Hepatic stellate cell (primary cell): Measurements from ENCODE around the gene BOLA1.
"Not testable (repeated sequence)": the region's sequence is repeated elsewhere in the genome, so short reads cannot be mapped to it uniquely, and the experiment has no call there.

Source experiments
- DNase-seq: peaks from one replicate; pipeline ENCODE4 v3.0.0; 2011; ENCODE audit warnings: low spot score

Gene BOLA1

DNA sequence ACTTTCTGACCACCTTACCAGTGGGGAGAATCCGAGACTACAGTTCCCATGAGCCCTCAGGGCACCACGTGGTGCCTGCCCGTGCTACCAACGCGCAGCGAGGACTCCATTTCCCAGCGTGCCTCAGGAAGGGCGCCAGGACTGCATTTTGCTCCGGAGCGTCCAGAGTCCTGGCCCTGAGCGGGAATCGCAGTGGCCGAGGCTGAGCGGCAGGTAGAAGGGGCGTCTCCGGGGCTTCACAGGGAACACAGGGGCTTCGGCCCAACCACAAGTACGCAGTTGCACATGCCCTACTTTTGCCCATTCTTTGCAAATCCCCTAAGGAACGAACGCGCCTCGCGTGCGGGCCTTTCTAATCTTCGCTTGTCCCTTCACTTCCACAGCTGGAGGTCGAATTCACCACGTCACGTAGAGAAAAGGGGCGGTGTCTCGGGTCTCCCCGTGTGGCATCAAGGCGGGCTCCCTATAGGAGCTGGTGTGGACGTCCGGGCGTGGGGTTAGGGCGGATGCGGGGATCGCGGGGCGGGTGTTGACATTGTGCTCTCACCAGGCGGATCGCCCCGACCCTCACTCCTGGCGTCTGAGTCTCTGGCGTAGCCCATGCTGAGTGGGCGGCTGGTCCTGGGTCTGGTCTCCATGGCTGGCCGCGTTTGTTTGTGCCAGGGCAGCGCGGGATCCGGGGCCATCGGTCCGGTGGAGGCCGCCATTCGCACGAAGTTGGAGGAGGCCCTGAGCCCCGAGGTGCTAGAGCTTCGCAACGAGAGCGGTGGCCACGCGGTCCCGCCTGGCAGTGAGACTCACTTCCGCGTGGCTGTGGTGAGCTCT is at the start of gene BOLA1:
BOLA1 (plus strand) TSS at position 109 of the 825 bp plus-strand sequence; CDS start at position 601, 492 bp downstream.
- DNase-seq: peak; percentile 94

DNA sequence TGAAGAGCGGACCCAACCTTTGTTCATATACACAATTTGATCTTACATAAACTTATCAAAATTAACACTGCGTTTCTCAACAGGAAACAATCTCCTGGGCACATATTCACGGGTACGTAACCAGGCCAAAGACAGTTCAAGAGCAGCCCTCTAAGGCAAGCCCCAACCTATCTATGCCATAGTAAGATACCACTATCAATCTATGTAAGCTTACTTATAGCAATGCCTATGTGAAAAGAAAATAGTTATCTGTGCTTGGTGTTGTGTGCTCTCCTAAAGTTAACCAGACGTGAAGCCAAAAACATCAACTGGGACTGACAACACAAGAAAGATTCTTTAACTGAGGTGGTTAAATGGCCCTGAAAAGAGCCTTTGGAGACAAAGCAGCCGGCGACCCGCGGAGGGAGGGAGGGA is 49.4 kb upstream of the BOLA1 start:
- DNase-seq: no peak

GRCh38 chr1:149850732-149851345 is 48.5 kb upstream of the BOLA1 start:
- DNase-seq: not testable (repeated sequence)

GRCh38 chr1:149851585-149852213 is 47.7 kb upstream of the BOLA1 start:
- DNase-seq: not testable (repeated sequence)

DNA sequence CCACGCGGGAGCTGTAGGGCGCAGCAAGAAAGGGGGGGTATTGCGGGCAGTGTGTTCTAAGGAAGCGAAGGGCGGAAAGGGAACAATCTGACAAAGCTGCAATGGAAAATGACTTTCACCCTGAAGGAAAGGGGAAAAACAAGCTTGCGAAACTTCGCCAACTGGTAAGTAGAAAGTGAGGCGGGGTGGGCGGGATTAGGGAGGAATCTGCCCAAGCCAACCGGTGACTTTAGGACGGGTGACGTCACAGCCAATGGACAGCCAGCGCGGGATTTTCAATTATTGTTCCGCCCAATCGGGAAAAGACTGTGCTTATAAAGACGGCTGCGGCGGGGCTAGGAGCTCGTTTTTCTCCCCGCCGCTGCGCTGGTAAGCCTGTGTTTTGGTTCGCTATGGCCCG is 47.1 kb upstream of the BOLA1 start:
- not testable (repeated sequence) for DNase-seq

DNA sequence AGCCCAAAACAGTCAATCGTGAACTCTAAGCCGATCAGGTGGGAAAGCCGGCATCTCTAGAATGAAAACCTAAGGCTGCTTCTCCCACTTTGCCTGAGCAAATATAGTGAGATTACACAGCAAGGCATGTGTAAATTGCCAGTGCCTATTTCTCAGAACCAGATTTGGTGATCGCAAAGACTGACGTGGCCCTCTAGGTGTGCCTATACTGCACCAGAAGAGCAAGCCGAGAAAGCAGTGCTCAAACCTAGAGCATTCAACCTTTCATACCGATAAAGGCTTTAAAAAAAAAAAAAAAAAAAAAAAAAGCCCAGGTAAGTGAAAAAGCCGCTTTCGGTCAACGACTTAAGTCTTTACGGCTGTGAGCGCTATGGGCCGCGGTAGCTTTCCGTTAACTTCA is 39.1 kb upstream of the BOLA1 start:
- not testable (repeated sequence) for DNase-seq

DNA sequence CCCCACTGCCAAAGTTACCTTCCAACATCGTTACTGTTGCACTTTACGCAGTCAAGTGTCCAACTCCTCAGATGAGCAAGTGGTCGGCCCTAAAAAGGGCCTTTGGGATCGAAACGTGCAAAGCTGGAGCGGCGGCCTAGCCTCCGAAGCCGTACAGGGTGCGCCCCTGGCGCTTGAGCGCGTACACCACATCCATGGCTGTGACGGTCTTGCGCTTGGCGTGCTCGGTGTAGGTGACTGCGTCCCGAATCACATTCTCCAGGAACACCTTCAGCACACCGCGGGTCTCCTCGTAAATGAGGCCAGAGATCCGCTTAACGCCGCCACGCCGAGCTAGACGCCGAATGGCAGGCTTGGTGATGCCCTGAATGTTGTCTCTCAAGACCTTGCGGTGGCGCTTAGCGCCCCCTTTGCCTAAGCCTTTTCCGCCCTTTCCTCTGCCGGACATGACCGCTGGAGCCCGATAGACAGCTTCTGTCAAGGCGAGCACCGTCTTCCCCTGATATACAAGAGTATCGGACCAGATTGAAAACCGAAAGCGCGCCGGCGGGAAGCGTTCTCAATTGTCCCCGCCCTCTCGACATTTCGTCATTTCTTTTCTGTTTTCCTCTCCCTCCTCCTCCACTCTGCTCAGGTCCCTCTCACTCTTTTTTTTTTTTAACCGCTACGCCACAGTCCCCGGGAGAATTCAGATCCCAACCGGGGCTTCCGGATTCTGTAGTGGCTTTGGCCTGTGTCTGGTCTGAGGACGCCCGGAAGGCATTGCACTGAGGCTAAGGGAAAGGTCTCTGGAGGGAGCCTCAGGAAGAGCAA is 38.5 kb upstream of the BOLA1 start:
- DNase-seq: not testable (repeated sequence)

DNA sequence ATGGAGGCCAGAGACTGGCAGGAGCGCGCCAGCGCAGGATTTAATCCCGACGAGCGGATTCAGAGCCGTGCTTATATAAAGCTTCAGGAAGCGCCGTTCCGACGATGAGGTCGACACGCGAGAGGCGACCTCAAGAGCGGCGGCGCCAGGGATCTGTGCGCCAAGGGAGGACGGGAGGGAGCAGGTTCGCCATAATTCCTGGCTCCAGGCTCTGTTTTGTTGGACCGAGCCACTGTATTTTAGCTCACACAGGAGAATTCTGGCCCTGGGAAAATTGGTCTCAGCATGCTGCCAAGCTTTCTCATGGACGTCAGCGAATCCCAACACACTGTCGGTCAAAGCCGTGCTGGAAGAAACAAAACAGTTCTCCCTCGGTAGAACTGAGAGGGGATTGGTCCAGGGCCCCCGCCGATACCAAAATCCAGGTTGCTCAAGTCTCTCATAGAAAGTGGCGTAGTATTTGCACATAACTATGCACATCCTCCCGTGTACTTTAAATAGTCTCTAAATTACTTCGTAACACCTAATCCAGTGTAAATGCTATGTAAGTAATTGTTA is 37.8 kb upstream of the BOLA1 start:
- not testable (repeated sequence) for DNase-seq

DNA sequence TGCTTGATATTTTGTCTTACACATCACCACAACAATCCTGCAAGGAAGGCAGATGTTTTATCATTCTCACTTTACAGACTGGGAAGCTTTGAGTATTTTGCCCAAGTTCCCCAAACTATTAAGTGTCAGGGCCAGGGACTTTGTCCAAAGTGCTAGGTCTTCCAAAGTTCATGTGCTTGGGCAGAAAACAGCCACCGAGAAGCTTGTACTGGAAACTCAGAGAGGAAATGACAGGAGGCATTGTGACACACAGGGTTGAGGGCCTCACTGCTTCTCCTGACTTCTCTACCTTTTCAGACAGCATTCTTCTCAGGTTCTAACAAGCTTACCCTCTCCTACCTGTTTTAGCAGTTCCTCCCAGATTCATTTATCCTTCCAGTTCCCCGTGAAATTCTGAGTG is 32.5 kb upstream of the BOLA1 start:
- not testable (repeated sequence) for DNase-seq

- not testable (repeated sequence) for DNase-seq
Observed at GRCh38 chr1:149873060-149873459, 26.3 kb upstream of the BOLA1 start.

DNA sequence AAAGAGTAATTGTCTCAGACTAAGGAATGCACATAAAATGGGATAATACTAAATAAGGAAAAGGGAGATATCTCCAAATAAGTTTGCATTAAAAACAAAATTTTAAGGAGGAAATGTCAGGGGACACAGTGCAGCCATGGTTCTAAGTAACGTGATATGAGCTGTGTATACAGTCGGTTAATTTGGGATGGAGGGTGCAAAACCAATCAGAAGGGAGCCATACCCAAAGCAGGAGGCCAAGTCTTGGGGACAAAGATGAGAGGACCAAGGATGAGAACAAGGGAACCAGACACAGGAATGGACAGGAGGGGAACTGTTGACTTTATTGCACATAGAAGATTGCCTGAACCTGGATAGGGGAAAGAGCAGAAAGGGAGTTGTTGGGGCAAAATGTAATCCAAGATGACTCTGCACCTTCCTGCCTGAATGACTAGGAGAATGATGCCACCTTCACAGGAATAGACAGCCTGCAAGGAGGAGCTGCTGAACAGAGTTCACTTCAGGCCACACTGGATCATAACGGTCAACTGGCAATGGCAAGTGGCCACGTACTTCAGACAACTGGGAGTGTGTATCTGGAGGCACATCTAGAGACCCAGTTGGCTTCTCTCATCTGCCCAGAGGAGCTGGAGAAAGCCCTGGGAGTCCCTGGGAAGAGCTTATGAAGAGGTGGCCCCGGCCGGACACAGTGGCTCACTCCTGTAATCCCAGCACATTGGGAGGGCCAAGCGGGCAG is 22.0 kb upstream of the BOLA1 start:
- no peak for DNase-seq

DNA sequence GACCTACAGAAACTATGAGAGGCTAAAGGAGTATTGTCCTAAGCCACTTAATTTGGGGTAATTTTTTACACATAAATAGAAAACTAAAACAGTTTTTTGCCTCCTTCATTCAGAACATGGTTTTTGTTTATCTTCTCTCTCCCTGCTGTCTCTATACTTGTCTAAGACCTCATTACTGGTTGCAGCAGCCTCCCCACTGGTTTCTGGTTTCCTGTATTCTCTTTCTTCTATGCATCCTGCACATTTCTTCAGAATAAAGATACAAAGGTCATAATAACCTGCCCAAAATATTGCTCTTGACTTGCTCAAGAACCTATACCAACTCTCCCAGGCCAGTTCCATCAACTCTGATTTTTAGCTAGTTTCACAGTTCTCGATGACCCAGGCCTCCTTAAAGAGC is 19.8 kb upstream of the BOLA1 start:
- no peak for DNase-seq

- DNase-seq: no peak
Observed at GRCh38 chr1:149881876-149882275, 17.5 kb upstream of the BOLA1 start.

DNA sequence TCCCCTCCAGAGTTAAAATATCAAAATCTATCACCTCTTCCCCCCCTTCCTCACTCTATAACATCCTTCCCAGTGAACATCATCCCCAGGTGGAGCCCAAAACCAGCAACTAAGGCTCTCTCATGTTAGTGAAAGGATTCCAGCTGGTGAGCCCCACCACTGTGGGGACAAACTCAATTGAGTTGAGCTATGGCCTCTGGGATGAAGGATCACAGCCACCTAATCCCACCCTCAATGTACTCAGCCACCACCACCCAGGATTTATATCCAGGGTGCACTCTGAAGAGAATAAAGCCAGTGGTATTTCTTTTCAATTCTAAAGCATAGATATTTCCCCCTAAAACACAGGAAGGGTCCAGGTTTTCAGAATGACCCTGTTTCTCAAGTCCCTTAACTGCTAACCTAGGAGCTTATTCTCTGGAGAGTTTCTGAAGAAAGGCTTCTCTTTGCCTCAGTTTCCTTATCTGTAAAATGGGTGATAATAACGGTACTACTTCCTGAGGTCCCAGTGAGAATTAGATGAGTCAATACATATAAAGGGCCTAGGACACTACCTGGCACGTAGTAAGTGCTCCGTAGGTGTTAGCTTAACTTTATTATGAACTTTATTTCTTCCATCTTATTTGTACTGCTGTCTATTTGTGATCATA is 15.6 kb upstream of the BOLA1 start:
- no peak for DNase-seq

DNA sequence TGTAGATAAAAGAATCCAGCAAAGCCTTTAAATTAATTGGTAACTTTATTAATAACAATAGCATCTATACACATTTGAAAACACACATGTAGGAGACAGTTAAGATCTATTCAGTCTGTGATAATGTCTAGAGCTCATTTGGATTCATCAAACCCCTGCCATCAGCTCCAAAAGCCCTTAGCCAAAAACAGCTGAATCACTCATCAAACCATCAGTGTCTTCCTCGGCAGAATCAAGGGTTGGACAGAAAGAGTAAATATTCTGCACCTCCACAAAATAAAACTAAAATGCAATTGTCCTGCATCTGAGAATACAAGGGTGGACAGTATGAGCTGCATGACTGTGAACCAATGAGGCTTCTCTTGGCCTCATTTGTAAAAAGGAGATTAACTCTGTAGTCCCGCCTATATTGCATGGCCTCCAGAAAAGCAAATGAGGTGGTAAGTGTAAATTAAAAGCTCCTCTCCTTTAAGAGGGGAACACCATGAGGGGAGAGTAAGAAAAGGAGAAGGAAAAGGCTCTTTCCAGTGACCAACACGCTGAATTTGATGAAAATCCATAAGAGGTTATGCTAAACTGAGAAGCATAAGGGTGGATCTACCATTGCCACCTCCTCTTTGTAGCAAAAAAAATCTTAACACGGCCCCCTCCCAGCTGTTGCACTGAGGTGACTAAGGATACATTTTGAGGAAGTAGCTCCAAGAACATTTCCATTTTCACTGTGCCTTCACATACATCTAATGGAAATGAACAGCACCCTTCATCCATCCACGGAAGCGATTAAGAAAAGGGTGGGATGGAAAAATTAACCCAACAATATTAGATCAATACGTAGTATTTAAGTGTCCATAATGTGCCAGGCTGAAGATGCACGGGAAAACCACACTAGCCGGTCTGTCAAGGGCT is 14.7 kb upstream of the BOLA1 start:
- no peak for DNase-seq

GRCh38 chr1:149885339-149886120 is 13.8 kb upstream of the BOLA1 start:
- peak; percentile 85 for DNase-seq

- not testable (repeated sequence) for DNase-seq
Observed at GRCh38 chr1:149886121-149886395, 13.3 kb upstream of the BOLA1 start.

DNA sequence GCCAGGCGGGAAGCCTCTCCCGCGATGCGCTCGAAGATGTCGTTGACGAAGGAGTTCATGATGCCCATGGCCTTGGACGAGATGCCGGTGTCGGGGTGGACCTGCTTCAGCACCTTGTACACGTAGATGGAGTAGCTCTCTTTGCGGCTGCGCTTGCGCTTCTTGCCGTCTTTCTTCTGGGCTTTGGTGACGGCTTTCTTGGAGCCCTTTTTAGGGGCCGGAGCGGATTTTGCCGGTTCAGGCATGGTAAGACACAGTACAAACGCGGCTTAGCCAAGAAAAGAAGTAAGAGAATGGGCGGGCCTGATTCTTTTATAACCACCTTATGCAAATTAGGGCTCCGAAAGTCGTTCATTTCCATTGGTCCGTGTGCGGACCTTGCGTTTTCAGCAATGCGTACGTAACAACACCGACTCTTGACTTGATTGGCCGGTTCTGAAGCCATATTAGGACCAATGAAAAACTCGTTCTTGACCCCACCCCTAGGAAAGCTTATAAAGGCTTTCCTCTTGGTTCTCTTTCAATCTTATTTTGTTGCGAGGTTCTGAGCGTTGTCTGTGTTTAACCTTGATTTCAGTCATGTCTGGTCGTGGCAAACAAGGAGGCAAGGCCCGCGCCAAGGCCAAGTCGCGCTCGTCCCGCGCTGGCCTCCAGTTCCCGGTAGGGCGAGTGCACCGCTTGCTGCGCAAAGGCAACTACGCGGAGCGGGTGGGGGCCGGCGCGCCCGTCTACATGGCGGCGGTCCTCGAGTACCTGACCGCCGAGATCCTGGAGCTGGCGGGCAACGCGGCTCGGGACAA is 12.8 kb upstream of the BOLA1 start:
- peak; percentile 95 for DNase-seq
